HCT116 (cell line): Measurements from ENCODE around the gene PMS1. TPM values are rescaled to one million over a fixed set of nuclear protein-coding genes. Genes with fewer than 3 reads are reported as not detected.

ENCODE experiments used
- ATAC-seq: fragments of 200-7000 bp; cut with Tn5 transposase; 2 replicates; pipeline ENCODE4 v1.9.1; 2020; ENCODE audit warnings: mild to moderate bottlenecking, moderate library complexity
- BruUV-seq: library from RNA; stranded (reverse); fragments of 400-500 nt; replicated peaks from 2 replicates; lab custom pipeline; 2021; lab: Mats Ljungman, UMichigan
- CTCF ChIA-PET: fragments of 300-600 bp; sonication (Branson Sonifier 250); formaldehyde crosslinking; loops from one replicate; lab custom pipeline; 2021; ENCODE audit warnings: antibody characterized with exemption; lab: Charles Lee
- POLR2A ChIA-PET: fragments of 300-600, 350-600 bp; sonication (Branson Sonifier 250); formaldehyde crosslinking; loops from one replicate; lab custom pipeline; 2021; ENCODE audit warnings: antibody characterized with exemption; lab: Charles Lee
- RAD21 ChIA-PET, 2 experiments: fragments of 300-600 bp; sonication (Branson Sonifier 250); formaldehyde crosslinking; loops; one replicate each; lab custom pipeline; 2023; ENCODE audit warnings: low total read pairs in 2 of 2; ENCODE audit not compliant: uncharacterized antibody in 2 of 2, unreplicated experiment in 2 of 2, low non-redundant PET in 1 of 2; lab: Charles Lee
- DNase-seq: peaks from one replicate; pipeline ENCODE4 v3.0.0-alpha.2; 2010; ENCODE audit warnings: low read depth, low spot score
- H2AFZ ChIP-seq: fragments of 200-600 bp; shearing (Covaris generic), sonication (generic); 2 replicates; pipeline ENCODE4 v1.6.1; 2017; ENCODE audit warnings: low read depth, mixed run types, mixed read lengths, antibody characterized with exemption, low read length; ENCODE audit not compliant: poor library complexity, severe bottlenecking
- H3K27ac ChIP-seq: 2 replicates; pipeline ENCODE4 v1.5.1; 2012; ENCODE audit warnings: low read depth, low read length
- H3K27me3 ChIP-seq: fragments of 200-600 bp; sonication (generic); 2 replicates; pipeline ENCODE4 v1.6.1; 2016; ENCODE audit warnings: mixed run types, low read length, mixed read lengths; ENCODE audit not compliant: insufficient read depth
- H3K36me3 ChIP-seq, 2 experiments: fragments of 200-500 bp in 1 of 2; fragments of 200-600 bp in 1 of 2; sonication (Bioruptor generic) in 1 of 2; sonication (generic) in 1 of 2; 2 replicates each; pipeline versions ENCODE4 v1.5.1 to v1.6.1; 2014 to 2016; ENCODE audit warnings: low read length in 2 of 2, inconsistent platforms in 1 of 2, mixed read lengths in 1 of 2, mixed run types in 1 of 2; ENCODE audit not compliant: insufficient read depth in 2 of 2, control insufficient read depth in 1 of 2
- H3K4me1 ChIP-seq, 2 experiments: fragments of 200-600 bp in 1 of 2; sonication (generic) in 1 of 2; 2 replicates each; pipeline versions ENCODE4 v1.5.1 to v1.6.1; 2012 to 2017; ENCODE audit warnings: low read length in 2 of 2, inconsistent platforms in 1 of 2, mild to moderate bottlenecking in 1 of 2, mixed read lengths in 1 of 2, mixed run types in 1 of 2, moderate library complexity in 1 of 2; ENCODE audit not compliant: insufficient read depth in 2 of 2, control insufficient read depth in 1 of 2
- H3K4me2 ChIP-seq: fragments of 200-600 bp; sonication (generic); 2 replicates; pipeline ENCODE4 v1.6.1; 2017; ENCODE audit warnings: mixed run types, low read length, mixed read lengths
- H3K4me3 ChIP-seq, 2 experiments: fragments of 200-600 bp in 1 of 2; sonication (generic) in 1 of 2; replicated peaks in 1 of 2; 2 replicates each; pipeline ENCODE4 v1.5.1; 2011 to 2016; ENCODE audit warnings: low read length in 2 of 2, control low read depth in 1 of 2, low read depth in 1 of 2, mild to moderate bottlenecking in 1 of 2, mixed read lengths in 1 of 2, mixed run types in 1 of 2
- H3K79me2 ChIP-seq: fragments of 200-600 bp; sonication (generic); 2 replicates; pipeline ENCODE4 v1.6.1; 2017; ENCODE audit warnings: mild to moderate bottlenecking, mixed run types, low read length, moderate library complexity, mixed read lengths; ENCODE audit not compliant: insufficient read depth
- H3K9ac ChIP-seq: fragments of 200-600 bp; sonication (generic); 2 replicates; pipeline ENCODE4 v1.6.1; 2016; ENCODE audit warnings: low read length, mixed read lengths
- H3K9me2 ChIP-seq: fragments of 200-600 bp; sonication (generic), shearing (Covaris generic); 2 replicates; pipeline ENCODE4 v1.6.1; 2017; ENCODE audit warnings: mixed run types, mild to moderate bottlenecking, moderate library complexity; ENCODE audit not compliant: insufficient read depth
- H3K9me3 ChIP-seq, 2 experiments: fragments of 200-500 bp in 1 of 2; fragments of 200-600 bp in 1 of 2; sonication (Bioruptor generic) in 1 of 2; sonication (generic) in 1 of 2; 2 replicates each; pipeline ENCODE4 v1.6.1; 2014 to 2017; ENCODE audit warnings: low read length in 2 of 2, mixed read lengths in 2 of 2, inconsistent platforms in 1 of 2, low read depth in 1 of 2, mild to moderate bottlenecking in 1 of 2, mixed run types in 1 of 2, moderate library complexity in 1 of 2; ENCODE audit not compliant: control insufficient read depth in 1 of 2, insufficient read depth in 1 of 2
- H4K20me1 ChIP-seq: fragments of 200-600 bp; sonication (generic), shearing (Covaris generic); 2 replicates; pipeline ENCODE4 v1.6.1; 2017; ENCODE audit warnings: mixed run types, mild to moderate bottlenecking, moderate library complexity; ENCODE audit not compliant: insufficient read depth
- EGR1 ChIP-seq: IDR thresholded peaks from 2 replicates; pipeline ENCODE4 v1.6.1; 2012; ENCODE audit warnings: low read depth
- EZH2phosphoT487 ChIP-seq: fragments of 200-600 bp; IDR thresholded peaks from 2 replicates; pipeline ENCODE4 v1.6.1; 2018; ENCODE audit warnings: antibody characterized with exemption, borderline replicate concordance
- FOSL1 ChIP-seq: IDR thresholded peaks from 2 replicates; pipeline ENCODE4 v1.6.1; 2012; ENCODE audit warnings: low read depth
- MAX ChIP-seq: IDR thresholded peaks from 2 replicates; pipeline ENCODE4 v1.6.1; 2012
- POLR2A ChIP-seq: IDR thresholded peaks from 2 replicates; pipeline ENCODE4 v1.7.0; 2011; ENCODE audit warnings: borderline replicate concordance; ENCODE audit not compliant: insufficient read depth, insufficient read length; ENCODE audit errors: extremely low read depth
- POLR2AphosphoS5 ChIP-seq: IDR thresholded peaks from 2 replicates; pipeline ENCODE4 v1.6.1; 2011; ENCODE audit warnings: mild to moderate bottlenecking, low read depth, low read length, moderate library complexity
- RAD21 ChIP-seq: IDR thresholded peaks from 2 replicates; pipeline ENCODE4 v1.6.1; 2012; ENCODE audit warnings: low read depth, mild to moderate bottlenecking
- REST ChIP-seq: IDR thresholded peaks from 2 replicates; pipeline ENCODE4 v1.6.1; 2012; ENCODE audit warnings: low read depth
- SIN3A ChIP-seq: IDR thresholded peaks from 2 replicates; pipeline ENCODE4 v1.6.1; 2012; ENCODE audit warnings: low read depth
- SP1 ChIP-seq: IDR thresholded peaks from 2 replicates; pipeline ENCODE4 v1.6.1; 2012; ENCODE audit warnings: low read depth
- SRF ChIP-seq: IDR thresholded peaks from 2 replicates; pipeline ENCODE4 v1.6.1; 2012; ENCODE audit warnings: low read depth
- TCF7L2 ChIP-seq: IDR thresholded peaks from 2 replicates; pipeline ENCODE4 v1.7.0; 2011; ENCODE audit warnings: borderline replicate concordance, inconsistent platforms; ENCODE audit not compliant: insufficient read depth, insufficient read length; ENCODE audit errors: extremely low read depth
- ZBTB33 ChIP-seq: IDR thresholded peaks from 2 replicates; pipeline ENCODE4 v1.6.1; 2011; ENCODE audit warnings: mild to moderate bottlenecking, low read length, moderate library complexity; ENCODE audit not compliant: insufficient replicate concordance; ENCODE audit errors: extremely low read depth
- ZNF274 ChIP-seq: fragments of 200-500 bp; sonication (Bioruptor generic); IDR thresholded peaks from 2 replicates; pipeline ENCODE4 v1.6.1; 2014; ENCODE audit warnings: mild to moderate bottlenecking, low read depth, low read length, inconsistent platforms
- intact Hi-C: fragments of 100-400 bp; cut with micrococcal nuclease; formaldehyde crosslinking; loops from 2 replicates; pipeline ENCODE4 v1.10.0; 2022
- total RNA-seq: library from RNA; stranded (reverse); gene quantifications from one replicate; pipeline ENCODE4 v1.2.1, GENCODE V29; 2021; ENCODE audit not compliant: unreplicated experiment

Gene PMS1
- total RNA-seq, 1 experiment from 2014 or later, result 53.2 TPM

- Histone ChIP-seq H3K4me1 (peaks cover 10 to 13% of the 10 kb centered on the region in 2 experiments; a peak in 3 of 4 replicates), H3K9me3 (no peaks in the 10 kb centered on the region), H3K9me2 (no peaks in the 10 kb centered on the region), H2AFZ (no peak overlapping the region), H3K4me3 (no peak overlapping the region), H3K27me3 (no peaks in the 10 kb centered on the region), H3K4me2 (no peak overlapping the region), H3K36me3 (no peaks in the 10 kb centered on the region; a peak in 1 of 4 replicates), H3K79me2 (peaks cover 3% of the 10 kb centered on the region; the same call in 1 of the 2 replicates), H3K27ac (no peak overlapping the region), H4K20me1 (peaks cover 5% of the 10 kb centered on the region; the same call in 1 of the 2 replicates), H3K9ac (no peak overlapping the region)
- intact Hi-C loops, result no loop called here
- ChIA-PET RAD21 (no interaction called here), POLR2A (no interaction called here), CTCF (no interaction called here)
- no TSS peak for BruUV-seq
- no peak for DNase-seq
- TF ChIP-seq TCF7L2 (no peak), EGR1 (no peak), MAX (no peak), RAD21 (no peak), POLR2AphosphoS5 (no peak), POLR2A (no peak), ZNF274 (no peak), REST (no peak), SP1 (no peak), ZBTB33 (no peak), SIN3A (no peak), EZH2phosphoT487 (no peak), FOSL1 (no peak), SRF (no peak)
- TF ChIP-seq, all 23 proteins: peak for 0
- ATAC-seq, result no peak
Observed at GRCh38 chr2:189848276-189848675, 64.0 kb downstream of the PMS1 start.
